GM12892 (cell line): ENCODE results near the gene SNX14.

ENCODE experiments used
- POLR2A ChIP-seq: IDR thresholded peaks from 2 replicates; pipeline ENCODE4 v1.6.1; 2011; ENCODE audit warnings: low read depth, low read length, control low read depth
- POLR2AphosphoS5 ChIP-seq: IDR thresholded peaks from 2 replicates; pipeline ENCODE4 v1.6.1; 2011; ENCODE audit warnings: low read depth, low read length, control low read depth

GRCh38 chr6:85580118-85580877, 13.4 kb downstream of the SNX14 start:
- TF ChIP-seq POLR2A (no peak), POLR2AphosphoS5 (no peak)
